Erythroblast (primary cell): ENCODE measurements around the gene BRI3BP.

ENCODE experiments used
- GATA1 ChIP-seq: IDR thresholded peaks from 2 replicates; pipeline ENCODE4 v1.6.1; 2011; ENCODE audit warnings: low read depth, mild to moderate bottlenecking, control low read depth, low read length, moderate library complexity
- POLR2A ChIP-seq: IDR thresholded peaks from 2 replicates; pipeline ENCODE4 v1.6.1; 2011; ENCODE audit warnings: mild to moderate bottlenecking, low read length

GRCh38 chr12:125017801-125018200 is 24.4 kb downstream of the BRI3BP start:
- TF ChIP-seq POLR2A (no peak), GATA1 (no peak)
